GM23248 (cell line): ENCODE results near the gene GJA3.

Experiments
- EZH2 ChIP-seq: fragments of 200-600 bp; sonication (generic); IDR thresholded peaks from 2 replicates; pipeline ENCODE4 v1.6.1; 2018; ENCODE audit warnings: antibody characterized with exemption, mild to moderate bottlenecking; ENCODE audit not compliant: insufficient read depth, poor library complexity, severe bottlenecking
- EZH2phosphoT487 ChIP-seq: fragments of 200-600 bp; sonication (generic); IDR thresholded peaks from 2 replicates; pipeline ENCODE4 v1.6.1; 2018; ENCODE audit warnings: antibody characterized with exemption, moderate library complexity, mild to moderate bottlenecking, low read depth; ENCODE audit not compliant: insufficient read depth

GRCh38 chr13:20185366-20186056, 24.7 kb upstream of the GJA3 start:
- TF ChIP-seq EZH2 (no peak), EZH2phosphoT487 (no peak)
